LoVo (cell line): Measurements from ENCODE around the gene CTNNA2.
"Not testable (repeated sequence)": the region's sequence is repeated elsewhere in the genome, so short reads cannot be mapped to it uniquely, and the experiment has no call there.

Experiments used
- DNase-seq: peaks from one replicate; pipeline ENCODE4 v3.0.0-alpha.2; 2016; ENCODE audit warnings: low spot score

CTNNA2 gene

DNA sequence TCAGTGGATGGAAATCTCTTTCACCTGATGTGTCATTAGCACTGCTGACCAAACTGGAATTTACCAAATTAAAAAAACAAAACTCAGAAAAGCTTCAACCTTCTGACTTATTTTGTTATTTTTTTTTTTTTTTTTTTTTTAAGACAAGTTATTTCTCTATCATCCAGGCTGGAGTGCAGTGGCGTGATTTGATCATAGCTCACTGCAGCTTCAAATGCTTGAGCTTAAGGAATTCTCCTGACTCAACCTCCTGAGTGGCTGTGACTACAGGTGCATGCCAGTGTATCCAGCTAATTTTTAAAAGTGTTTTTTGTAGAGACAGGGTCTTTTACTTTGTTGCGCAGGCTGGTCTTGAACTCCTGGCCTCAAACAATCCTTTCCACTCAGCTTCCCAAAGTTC is 636.1 kb downstream of the CTNNA2 start:
- DNase-seq, result no peak

DNA sequence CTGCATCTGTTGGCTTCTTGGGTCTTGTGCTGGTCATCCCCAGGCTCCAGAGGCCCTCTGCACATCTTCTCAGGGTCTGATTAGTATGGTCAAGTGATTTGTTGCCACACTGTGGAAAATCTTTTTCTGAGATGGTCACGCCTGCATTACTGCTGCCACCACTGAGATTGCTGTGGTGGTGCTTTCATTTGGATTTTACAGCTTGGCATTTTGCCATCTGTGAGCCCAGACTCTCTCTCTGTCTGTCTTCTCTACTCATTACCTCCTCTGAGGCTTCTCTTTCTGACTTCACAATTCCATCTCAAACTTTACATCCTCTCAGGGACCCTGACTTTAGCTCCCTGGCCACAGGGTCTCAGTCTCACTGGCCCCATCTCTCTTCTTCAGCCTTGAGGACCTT is 637.1 kb downstream of the CTNNA2 start:
- DNase-seq, result no peak

DNA sequence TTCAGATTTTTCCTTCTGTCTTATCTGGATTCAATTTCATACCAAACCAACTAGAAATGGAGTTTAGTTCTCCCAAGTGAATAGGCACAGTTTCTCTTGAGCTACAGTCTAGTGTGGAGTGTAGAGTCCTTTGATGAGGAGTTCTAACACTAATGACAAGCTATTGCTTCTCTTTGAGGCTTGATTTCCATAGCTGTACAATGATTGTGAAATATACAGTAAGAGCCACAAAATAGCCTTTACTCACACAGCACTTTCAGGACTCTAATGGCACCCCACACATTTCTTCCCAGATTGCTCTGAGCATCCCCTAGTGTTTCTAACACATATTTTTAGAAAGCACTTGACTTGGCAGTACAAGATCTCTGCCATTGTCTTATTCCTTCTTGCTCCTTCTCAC is 638.4 kb downstream of the CTNNA2 start:
- DNase-seq, result no peak

DNA sequence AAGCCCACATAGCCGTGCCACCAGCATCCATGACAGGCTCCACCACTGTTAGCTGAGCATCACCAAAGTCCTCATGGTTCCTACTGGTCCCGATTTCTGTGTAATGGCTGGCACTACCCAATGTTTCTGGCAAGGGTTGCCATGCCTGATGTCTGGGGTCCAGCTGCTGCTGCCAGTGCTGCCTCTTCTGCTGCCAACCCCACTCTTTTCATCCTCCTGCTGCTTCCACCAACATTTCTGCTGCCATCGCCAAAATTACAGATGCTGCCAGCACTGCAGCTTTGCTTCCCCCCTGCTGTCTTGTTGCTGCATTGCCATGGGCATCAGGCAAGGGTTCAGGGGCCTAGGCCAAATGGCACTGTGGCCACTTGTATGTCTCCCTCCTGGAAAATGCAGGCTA is 638.8 kb downstream of the CTNNA2 start:
- DNase-seq, result no peak

DNA sequence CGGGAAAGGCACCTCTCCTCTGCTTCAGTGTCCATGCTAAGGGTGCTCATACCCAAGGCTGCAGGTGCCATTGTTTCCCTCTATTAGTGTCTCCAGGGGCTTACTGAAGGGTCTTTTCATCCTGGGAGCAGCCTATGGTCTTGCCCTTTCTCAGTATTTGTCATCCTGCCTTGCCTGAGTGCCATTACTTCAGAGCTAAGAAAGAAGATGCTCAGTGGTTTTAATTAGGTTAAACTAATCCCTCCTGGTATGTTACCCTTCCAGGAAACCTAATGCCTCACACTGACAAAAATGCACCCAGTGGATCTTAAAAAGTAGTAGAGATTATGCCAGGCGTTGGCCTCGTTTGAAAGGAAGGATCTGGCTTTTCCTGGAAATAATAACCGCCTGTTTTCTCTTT is 640.3 kb downstream of the CTNNA2 start:
- no peak for DNase-seq

DNA sequence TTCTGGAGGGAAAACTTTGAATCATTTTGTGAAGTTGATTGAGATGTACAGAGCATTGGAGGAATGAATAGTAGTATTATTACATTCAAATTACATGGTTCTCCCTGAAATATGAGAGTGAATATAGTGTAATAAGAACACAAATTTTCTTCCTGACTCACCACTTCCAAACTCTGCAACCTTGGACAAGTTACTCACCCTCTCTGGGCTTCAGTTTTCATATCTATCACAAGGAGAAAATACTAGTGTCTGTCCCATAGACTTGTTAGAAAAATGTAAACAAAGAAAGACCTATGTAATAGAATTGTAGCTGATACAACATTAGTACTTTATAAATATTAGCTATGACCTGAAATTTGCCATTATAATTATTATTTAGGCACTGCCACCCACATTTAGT is 640.9 kb downstream of the CTNNA2 start:
- DNase-seq, result no peak

DNA sequence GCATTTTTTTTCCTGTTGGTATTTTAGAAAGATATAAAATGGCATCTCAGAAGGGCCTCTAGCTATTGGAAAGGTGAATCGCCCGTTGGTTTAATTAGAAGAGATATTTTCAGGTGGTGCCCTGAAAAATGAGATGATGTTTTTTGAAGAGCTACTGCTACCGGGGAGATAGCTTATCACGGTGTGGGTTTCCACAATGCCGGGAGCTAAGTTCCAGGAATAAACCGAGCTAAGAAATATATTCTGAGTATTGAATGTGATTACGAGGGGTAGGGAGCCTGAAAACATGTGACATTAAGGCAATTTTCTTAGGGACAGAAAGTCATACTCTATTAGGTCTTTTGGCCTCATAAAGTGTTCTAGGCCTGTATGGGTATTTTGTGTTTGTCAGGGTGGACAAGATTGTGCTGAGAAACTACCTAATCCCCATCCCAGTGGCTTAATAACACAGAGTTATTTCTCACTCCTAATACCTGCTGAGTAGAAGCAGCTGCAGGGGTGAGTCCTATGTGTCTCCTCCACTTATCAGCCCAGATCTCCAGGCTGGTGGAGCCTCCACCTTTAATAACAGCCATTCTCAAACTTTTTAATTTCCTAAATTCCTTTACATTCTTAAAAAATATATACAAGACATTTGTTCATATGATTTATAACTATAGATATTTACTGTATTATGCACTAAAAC is 641.5 kb downstream of the CTNNA2 start:
- no peak for DNase-seq

DNA sequence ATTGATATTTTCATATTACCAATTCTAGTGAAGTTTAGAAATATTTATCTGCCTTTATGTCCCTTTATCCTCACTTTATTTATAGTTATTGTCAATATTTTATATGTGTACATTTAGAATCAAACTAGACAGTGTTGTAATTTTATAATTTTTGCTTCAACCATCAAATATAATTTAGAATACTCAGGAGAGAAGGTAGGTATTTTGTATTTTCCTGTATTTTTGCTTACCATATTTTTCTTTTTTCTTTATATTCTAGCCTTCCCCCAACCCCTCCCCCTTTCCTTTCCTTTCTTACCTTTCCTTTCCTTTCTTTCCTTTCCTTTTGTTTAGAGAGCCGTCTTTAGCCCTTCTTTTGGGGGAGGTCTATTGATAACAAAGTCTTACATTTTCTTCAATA is 651.5 kb downstream of the CTNNA2 start:
- DNase-seq, result no peak

DNA sequence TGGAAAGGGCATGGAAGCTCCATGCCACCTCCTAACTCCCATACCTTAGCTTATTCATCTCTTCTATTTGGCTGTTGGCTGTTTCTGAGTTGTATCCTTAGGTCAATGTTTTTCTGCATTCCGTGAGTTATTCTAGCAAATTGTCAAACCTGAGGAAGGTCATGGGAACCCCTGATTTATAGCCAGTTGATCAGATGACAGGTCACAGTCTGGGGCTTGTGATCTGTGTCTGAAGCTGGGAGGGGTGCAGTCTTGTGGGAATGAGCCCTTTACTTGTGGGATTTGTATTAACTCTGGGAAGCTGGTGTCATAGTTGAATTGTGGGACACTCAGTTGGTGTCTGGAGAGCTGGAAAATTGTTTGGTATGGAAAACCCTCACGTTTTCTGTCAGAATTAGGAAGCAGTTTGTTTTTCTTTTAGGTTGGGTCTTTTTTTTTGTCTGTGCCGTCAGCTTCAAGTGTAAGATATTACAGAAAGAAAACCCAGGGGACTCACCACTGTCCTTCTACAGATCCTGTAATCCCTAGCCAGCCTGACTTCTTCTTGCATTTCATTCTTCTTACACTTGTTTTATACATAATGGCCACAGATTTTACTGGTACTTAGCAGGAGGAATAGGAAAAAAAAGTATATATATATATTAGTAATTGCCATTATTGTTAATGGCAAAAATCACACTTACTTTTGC is 653.8 kb downstream of the CTNNA2 start:
- no peak for DNase-seq

DNA sequence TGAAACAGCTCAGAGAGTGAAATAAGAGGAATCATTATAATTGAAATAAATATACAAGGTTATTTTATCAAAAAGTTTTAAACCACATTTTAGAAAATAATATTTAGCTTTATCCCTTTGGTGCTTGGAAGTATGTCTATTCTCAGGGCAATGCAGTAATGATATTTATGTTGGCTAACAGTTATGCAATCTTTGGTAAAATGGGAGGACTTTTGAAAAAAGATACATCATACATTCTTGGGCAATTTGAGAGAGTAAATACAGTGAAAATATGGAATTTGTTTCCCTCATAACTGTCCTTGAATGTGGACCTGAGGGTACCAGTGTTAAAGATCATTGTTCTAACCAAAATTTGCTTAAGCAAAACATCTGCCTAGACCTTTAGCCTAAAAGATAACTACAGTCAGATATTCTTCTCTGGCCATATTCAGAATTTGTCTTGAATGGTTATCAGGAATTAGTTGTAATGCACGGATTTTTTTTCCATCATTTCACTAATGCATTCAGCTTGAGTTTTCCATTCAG is 654.5 kb downstream of the CTNNA2 start:
- DNase-seq, result no peak

DNA sequence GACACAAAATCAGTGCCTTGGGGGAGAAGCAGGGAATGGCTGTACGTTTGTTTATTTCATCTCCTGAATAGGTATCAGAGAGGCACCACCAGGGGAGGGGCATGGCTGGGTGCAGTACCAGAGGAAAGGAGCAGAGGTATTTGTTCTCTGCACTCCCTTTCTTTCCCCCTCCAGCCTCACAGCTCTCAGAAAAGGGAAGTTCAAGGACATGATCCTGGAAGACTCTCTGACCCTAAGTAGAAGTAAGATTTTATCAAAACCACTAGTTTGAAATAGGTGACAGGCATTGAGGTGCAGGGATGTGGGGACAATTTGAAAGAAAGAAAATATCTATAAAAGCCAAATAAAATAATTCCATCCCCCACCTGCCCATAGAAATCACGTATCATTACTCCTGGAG is 655.2 kb downstream of the CTNNA2 start:
- no peak for DNase-seq

DNA sequence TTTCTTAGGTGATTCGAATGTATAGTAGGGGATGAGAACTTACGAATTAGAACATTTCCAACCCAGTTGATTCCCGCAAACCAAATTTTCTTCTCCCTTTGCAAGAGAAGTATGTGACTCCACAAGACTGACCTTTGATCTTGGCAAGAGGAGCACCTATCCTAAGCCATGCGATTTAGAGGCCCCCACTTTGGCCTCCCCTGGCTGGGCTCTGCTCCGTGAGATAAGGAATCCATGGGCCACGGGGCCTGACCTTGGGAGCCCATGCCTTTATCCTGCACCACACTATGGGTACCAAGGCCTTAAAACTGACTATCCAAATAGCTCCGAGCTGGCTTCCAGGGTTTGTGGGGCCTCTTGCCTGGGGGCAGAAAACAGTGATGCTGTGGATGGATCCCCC is 656.0 kb downstream of the CTNNA2 start:
- DNase-seq, result no peak

DNA sequence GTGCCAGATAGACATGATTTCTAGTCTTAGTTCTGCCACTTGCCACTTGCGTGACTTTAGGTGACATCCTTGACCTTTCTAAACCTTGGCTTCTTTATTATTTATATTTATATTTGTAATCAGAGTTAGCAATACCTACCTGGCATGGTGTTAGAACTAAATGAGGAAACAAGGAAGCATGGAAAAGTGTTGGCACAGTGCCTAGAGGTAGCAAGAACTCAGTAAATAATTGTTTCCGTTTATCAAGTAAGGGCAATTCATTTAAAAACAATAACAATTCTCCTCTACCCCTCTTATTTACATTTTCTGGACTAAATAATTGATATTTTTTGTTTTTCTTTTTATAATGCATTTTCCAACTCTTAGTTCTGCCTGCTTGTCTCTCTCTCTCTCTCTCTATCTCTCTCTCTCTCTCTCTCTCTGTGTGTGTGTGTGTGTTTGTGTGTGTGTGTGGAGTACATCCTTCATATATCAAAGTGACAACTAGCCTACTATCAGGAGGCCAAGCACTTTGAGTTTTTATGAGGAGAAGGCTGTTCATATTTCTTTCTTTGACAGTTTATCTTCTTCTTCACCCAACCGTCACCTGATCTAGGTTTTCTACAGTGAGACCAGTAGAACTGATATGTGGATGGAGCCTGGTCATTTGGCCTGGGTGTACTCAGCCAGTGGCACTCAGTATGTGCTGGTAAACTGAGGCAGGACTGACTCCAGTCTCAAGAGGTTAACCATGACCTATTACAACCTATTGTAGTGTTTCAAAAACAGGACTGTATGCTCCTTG is 657.2 kb downstream of the CTNNA2 start:
- DNase-seq, result no peak

DNA sequence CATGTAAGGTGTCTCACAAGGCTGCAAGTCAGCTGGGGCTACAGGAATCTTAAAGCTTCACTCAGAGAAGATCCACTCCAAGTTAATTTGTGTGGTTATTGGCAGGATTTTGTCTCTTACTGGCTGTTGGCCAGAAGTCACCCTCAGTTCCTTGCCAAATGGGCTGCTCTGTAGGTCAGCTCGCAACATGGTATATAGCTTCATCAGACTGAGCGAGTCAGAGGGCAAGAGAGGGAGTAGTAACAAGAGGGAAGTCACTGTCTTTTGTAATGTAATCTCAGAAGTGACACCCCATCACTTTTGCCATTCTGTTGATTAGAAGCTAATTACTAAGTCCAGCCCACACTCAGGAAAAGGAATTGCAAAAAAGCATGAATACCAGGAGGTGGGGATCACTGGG is 672.2 kb downstream of the CTNNA2 start:
- no peak for DNase-seq

DNA sequence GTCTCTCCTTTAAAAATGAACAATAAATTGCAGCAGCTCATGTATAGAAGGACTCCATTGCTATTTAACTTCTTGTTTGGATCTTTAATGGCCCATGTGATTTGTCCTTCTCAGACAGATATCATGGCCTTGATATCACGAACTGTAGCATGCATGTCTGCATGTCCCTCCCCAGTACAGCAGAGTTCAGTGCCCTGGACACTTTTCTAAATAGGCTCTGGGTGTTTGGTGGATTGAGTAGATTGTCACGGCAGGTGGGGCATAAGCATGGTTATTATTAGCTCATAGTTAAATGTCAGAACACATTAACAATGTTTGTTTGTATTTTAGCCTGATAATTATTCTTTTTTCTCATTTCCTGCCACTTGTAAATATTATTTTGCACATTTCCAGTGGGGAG is 673.4 kb downstream of the CTNNA2 start:
- no peak for DNase-seq

DNA sequence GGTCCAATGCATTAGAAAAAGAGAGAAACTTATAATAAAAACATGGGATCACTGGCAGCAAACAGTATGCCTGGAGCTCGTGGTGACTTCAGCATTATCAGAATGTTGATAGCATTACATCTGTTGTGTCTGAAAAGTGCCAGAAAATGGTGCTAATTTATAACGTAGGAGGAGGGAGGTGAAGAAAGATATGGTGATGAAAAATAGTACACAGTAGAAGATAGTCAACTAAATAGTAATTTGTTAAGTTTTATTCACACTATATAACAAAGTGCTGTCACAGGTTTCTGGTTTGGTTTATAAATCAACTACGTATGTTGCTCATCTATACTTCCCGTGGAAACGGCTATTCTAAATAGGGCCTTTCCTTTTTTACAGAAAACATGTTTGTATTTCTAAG is 674.3 kb downstream of the CTNNA2 start:
- no peak for DNase-seq

DNA sequence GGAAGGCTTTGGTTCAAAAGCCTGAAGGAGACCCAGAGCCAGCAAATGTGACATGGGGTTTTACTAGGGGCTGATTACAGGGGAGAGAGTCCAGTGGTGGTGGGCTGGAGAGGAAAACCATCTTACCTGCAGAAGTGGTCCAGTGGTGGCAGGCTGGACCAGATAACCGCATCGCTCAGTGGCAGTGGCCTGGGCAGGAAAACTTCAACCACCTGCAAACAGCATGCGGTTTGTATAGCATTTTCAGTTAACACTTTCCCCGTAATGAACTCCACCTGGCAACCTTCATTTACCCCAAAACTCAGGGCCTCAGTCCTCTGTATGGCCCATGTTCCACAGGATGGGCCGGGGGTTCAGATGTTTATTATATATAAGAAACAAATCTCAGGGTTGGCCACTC is 677.3 kb downstream of the CTNNA2 start:
- DNase-seq, result no peak

DNA sequence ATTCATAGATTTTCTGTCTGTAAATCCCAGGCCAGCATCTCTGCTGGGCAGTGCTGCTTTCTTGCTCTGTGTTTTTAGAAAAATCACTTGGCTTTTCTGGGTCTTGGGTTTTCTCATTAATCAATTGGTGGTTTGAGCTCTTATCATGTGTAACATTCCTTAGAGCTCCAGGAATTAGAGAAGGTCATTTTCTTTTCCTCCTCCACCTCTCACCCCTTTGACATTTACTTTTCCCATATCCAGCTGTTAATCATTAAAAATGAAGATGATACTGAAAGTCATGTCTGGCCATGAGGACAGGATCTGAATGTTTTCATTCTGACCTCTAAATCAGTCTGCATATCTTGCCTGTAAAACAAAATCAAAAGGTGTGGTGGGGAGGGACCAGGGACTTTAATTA is 680.7 kb downstream of the CTNNA2 start:
- DNase-seq, result no peak

DNA sequence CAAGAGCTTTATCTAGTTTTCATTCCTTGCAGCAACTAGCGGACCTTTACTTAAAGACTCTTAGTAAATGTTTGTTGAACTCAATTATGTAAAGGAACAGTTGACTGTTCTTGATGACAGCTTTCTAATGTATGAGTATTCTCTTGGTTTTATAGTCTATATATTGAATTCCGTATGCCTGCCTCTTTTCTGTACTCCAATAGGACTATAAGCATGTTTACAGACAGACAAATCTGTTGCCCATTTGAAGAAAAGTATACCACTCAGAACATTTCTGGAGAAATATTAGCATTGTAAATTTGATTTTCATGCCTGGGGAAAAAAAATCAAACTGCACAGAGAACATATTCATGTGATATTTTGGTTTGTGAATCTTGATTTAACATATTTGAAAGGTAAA is 682.2 kb downstream of the CTNNA2 start:
- DNase-seq, result no peak

DNA sequence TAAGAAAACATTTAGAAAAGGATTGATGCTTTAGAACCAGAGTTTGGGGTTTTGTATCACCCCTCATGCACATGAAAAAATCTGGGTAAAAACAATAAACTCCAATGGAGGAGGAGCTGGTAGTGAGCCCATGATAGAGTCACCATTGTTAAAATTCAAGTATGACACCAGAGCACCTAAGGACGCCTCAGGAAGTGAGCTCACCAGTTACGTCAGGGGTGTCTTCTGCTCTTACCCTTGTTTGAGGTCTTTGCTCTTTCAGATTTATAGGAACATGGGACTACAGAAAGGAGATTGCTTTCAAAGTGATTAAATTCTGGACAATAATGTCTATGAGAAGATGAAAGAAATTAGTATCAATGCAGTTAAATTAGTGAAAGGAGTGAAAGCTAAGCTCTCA is 685.2 kb downstream of the CTNNA2 start:
- no peak for DNase-seq

DNA sequence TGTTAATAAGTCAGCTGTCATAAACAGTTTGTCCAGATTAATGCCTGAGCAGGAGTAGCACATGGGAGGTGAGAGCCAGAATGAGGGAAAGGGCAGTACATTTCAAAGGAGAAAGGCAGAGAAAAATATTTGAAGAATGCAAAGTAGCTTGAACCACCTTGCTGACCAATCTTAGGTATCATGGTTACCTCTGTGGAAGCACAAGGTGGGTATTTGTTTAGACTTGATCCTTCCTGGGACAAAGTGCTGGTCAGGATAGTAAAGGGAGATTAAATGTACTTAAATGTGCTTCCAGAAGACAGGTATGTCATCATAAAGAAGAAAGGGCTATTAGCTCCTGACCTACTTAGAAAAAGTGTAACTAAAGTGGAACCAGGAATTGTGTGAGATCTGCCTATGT is 686.7 kb downstream of the CTNNA2 start:
- no peak for DNase-seq

DNA sequence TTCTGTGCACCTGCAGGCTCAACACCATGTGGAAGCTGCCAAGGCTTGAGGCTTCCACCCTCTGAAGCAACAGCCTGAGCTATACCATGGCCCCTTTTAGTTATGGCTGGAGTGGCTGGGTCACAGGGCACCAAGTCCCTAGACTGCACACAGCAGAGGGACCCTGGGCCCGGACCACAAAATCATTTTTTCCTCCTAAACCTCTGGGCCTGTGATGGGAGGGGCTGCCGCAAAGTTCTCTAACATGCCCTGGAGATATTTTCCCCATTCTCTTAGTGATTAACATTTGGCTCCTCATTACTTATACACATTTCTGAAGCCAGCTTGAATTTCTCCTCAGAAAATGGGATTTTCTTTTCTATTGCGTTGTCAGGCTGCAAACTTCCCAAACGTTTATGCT is 691.1 kb downstream of the CTNNA2 start:
- DNase-seq, result not testable (repeated sequence)

DNA sequence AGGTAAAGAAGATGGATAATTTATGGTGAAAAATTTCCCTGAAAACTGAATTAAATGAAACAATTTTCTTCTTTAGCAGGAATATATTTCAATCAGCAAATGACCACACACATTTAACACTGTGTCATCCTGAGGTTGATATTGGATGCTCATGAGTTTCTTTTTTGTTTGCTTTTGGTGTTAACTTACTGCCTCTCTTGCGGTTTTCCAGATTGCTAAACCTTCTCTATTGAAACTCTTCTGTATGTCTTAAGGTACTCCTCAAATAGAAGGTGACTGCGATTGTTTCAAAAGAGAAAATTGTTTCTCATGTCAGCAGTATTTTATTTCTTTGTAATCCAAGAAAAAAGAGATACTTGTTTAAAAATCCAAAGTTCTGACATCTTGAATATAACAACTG is 692.6 kb downstream of the CTNNA2 start:
- no peak for DNase-seq
